Ishikawa (cell line): ENCODE measurements around the gene GALK2.

Experiments
- CEBPB ChIP-seq: IDR thresholded peaks from 2 replicates; pipeline ENCODE4 v1.6.1; 2012
- CREB1 ChIP-seq: IDR thresholded peaks from 2 replicates; pipeline ENCODE4 v1.6.1; 2012; ENCODE audit warnings: low read depth
- EP300 ChIP-seq: IDR thresholded peaks from 2 replicates; pipeline ENCODE4 v1.6.1; 2012; ENCODE audit warnings: borderline replicate concordance
- FOXM1 ChIP-seq: IDR thresholded peaks from 2 replicates; pipeline ENCODE4 v1.6.1; 2012; ENCODE audit warnings: low read depth, borderline replicate concordance
- MAX ChIP-seq: IDR thresholded peaks from 2 replicates; pipeline ENCODE4 v1.6.1; 2012
- NFIC ChIP-seq: IDR thresholded peaks from 2 replicates; pipeline ENCODE4 v1.6.1; 2012
- REST ChIP-seq: IDR thresholded peaks from 2 replicates; pipeline ENCODE4 v1.6.1; 2012; ENCODE audit warnings: low read depth, mild to moderate bottlenecking
- TAF1 ChIP-seq: IDR thresholded peaks from 2 replicates; pipeline ENCODE4 v1.6.1; 2012; ENCODE audit warnings: low read depth, mild to moderate bottlenecking
- TCF12 ChIP-seq: IDR thresholded peaks from 2 replicates; pipeline ENCODE4 v1.6.1; 2012; ENCODE audit warnings: low read depth
- USF1 ChIP-seq: IDR thresholded peaks from 2 replicates; pipeline ENCODE4 v1.6.1; 2012
- YY1 ChIP-seq: IDR thresholded peaks from 2 replicates; pipeline ENCODE4 v1.6.1; 2012; ENCODE audit warnings: low read depth
- ZBTB7A ChIP-seq: IDR thresholded peaks from 2 replicates; pipeline ENCODE4 v1.6.1; 2012; ENCODE audit warnings: low read depth

- TF ChIP-seq TCF12 (no peak), CEBPB (no peak), REST (no peak), MAX (no peak), USF1 (no peak), YY1 (no peak), CREB1 (no peak), TAF1 (no peak), FOXM1 (no peak), ZBTB7A (no peak), NFIC (no peak), EP300 (no peak)
Measured at GRCh38 chr15:49131403-49131802, 38.6 kb upstream of the GALK2 start.
